ENCODE measurements around the gene PAPPA2.

DNA sequence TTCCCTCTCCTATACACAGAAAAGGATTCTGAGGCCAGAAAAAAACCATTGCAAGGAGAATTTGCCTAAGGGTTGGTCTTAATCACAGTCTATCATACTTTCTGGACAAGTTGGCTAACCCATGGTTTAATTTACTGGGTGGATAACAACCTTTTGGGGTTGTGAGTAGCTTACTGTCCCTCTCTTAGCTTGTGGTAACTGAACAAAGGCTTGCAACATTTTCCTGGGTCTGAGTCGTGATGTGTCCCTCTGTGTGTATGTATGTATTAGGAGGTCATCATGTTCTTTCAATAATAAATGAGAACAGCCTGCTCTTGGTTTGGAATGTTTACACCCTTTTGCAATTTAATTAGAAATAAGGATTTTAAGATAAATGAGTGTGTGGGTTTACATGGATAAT lies 36.7 kb downstream of the PAPPA2 start:
- TF ChIP-seq EZH2 (IDR thresholded peaks at IDR 0.05; ENCODE audit: borderline replicate concordance, insufficient read depth, low read depth, low read length, poor library complexity, severe bottlenecking), result no peak
- no peak for TF ChIP-seq CTCF (IDR thresholded peaks at IDR 0.05)

Data from B cell (primary cell).